Esophagus muscularis mucosa (tissue), 4 donors: Measurements from ENCODE around the gene PIK3C2B. TPM values are rescaled to one million over a fixed set of nuclear protein-coding genes. Genes with fewer than 3 reads are reported as not detected.

ENCODE experiments used
- DNase-seq: peaks from one replicate; pipeline ENCODE4 v3.0.0-alpha.2; 2017; ENCODE audit errors: extremely low spot score
- H3K27ac ChIP-seq, 4 donors: fragments of 200-600 bp; sonication (generic); replicated peaks in 1 of 4; 1 replicate in 3 of 4; 2 replicates in 1 of 4; pipeline ENCODE4 v1.5.1; 2016 to 2019; ENCODE audit warnings: mild to moderate bottlenecking in 1 of 4
- H3K27me3 ChIP-seq, 4 donors: fragments of 200-600 bp; sonication (generic); one replicate each; pipeline versions ENCODE4 v1.5.1 to v1.6.0; 2016 to 2019
- H3K36me3 ChIP-seq, 4 donors: fragments of 200-600 bp; sonication (generic); one replicate each; pipeline ENCODE4 v1.5.1; 2016 to 2019
- H3K4me1 ChIP-seq, 4 donors: fragments of 200-600 bp; sonication (generic); one replicate each; pipeline ENCODE4 v1.5.1; 2016 to 2019
- H3K4me3 ChIP-seq, 4 donors: fragments of 200-600 bp; sonication (generic); 1 replicate in 2 of 4; 2 replicates in 2 of 4; pipeline ENCODE4 v1.5.1; 2016 to 2019; ENCODE audit warnings: mild to moderate bottlenecking in 4 of 4, moderate library complexity in 1 of 4
- H3K9me3 ChIP-seq, 4 donors: fragments of 200-600 bp; sonication (generic); 1 replicate in 3 of 4; 2 replicates in 1 of 4; pipeline ENCODE4 v1.5.1; 2016 to 2019
- EP300 ChIP-seq: sonication (generic); formaldehyde crosslinking; IDR thresholded peaks from one replicate; pipeline ENCODE4 v1.6.1; 2017; ENCODE audit warnings: antibody characterized with exemption
- POLR2A ChIP-seq: fragments of 450-650 bp; IDR thresholded peaks from one replicate; pipeline ENCODE4 v1.6.1; 2017; ENCODE audit warnings: antibody characterized with exemption, moderate library complexity, mild to moderate bottlenecking, low read depth
- POLR2AphosphoS5 ChIP-seq, 2 donors: sonication (generic); formaldehyde crosslinking; IDR thresholded peaks; one replicate each; pipeline ENCODE4 v1.6.1; 2017; ENCODE audit warnings: antibody characterized with exemption in 2 of 2
- WGBS: methylation state at CpG from one replicate; pipeline ENCODE4 v1.1.5; 2018; 5-methylcytosine and 5-hydroxymethylcytosine counted together
- intact Hi-C: fragments of 100-400 bp; cut with DNase I; formaldehyde crosslinking; loops from one replicate; pipeline ENCODE4 v1.15.1; 2023
- total RNA-seq, 4 donors: library from RNA; depleted of rRNA; stranded (reverse); fragments of >200 nt; gene quantifications; one replicate each; pipeline versions ENCODE4 v1.1.0 to v1.2.1, GENCODE V29; 2016
- TF ChIP-seq, protein P1 (sequence below), 3 experiments: fragments of 200-600 bp in 2 of 3; fragments of 450-650 bp in 1 of 3; sonication (generic) in 2 of 3; IDR thresholded peaks; one replicate each; pipeline ENCODE4 v1.5.1; 2017 to 2019; ENCODE audit warnings: antibody characterized with exemption in 3 of 3, mild to moderate bottlenecking in 2 of 3, moderate library complexity in 1 of 3

The PIK3C2B gene
- total RNA-seq, 4 donors from 2014 or later, result 10.8 to 15.8 (median 13.6) TPM

DNA sequence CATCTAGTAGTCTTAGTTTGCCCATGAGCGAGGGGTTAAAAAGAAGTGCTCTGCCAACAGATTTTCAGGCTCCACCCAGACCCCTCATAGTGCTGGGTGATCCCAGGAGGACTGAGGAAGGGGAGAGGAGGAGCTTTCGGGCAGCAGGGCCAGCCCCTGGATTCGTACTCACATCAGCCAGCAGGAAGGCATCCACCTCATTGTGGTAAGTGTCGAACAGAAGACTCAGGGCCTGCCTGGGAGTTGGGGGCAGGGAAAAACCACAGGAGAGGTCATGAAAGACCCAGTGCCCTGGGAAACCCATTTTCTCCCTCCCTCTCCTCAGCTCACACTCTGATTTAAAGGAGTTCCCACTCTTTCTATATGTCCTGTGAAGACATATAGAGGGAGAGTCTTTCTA, 34.9 kb downstream of the PIK3C2B start:
- TF ChIP-seq, protein P1, sequence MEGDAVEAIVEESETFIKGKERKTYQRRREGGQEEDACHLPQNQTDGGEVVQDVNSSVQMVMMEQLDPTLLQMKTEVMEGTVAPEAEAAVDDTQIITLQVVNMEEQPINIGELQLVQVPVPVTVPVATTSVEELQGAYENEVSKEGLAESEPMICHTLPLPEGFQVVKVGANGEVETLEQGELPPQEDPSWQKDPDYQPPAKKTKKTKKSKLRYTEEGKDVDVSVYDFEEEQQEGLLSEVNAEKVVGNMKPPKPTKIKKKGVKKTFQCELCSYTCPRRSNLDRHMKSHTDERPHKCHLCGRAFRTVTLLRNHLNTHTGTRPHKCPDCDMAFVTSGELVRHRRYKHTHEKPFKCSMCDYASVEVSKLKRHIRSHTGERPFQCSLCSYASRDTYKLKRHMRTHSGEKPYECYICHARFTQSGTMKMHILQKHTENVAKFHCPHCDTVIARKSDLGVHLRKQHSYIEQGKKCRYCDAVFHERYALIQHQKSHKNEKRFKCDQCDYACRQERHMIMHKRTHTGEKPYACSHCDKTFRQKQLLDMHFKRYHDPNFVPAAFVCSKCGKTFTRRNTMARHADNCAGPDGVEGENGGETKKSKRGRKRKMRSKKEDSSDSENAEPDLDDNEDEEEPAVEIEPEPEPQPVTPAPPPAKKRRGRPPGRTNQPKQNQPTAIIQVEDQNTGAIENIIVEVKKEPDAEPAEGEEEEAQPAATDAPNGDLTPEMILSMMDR (IDR thresholded peaks at IDR 0.05), result no peak
- TF ChIP-seq EP300 (no peak), POLR2A (no peak), POLR2AphosphoS5 (IDR thresholded peaks at IDR 0.05) (no peak)
- H3K27me3 ChIP-seq, result no peaks in the 10 kb centered on the region
- no peak overlapping the region for H3K4me3 ChIP-seq
- no peak for DNase-seq
- no peak overlapping the region for H3K27ac ChIP-seq
- peaks cover 43 to 49% (median 46%) of the 10 kb centered on the region in 4 donors for H3K4me1 ChIP-seq
- intact Hi-C loops, result no loop called here
- whole genome bisulfite sequencing, result 72% methylated on average over 4 of the region's 4 CpGs
- no peaks in the 10 kb centered on the region for H3K9me3 ChIP-seq
- peaks cover 19 to 79% (median 67%) of the 10 kb centered on the region in 4 donors for H3K36me3 ChIP-seq

DNA sequence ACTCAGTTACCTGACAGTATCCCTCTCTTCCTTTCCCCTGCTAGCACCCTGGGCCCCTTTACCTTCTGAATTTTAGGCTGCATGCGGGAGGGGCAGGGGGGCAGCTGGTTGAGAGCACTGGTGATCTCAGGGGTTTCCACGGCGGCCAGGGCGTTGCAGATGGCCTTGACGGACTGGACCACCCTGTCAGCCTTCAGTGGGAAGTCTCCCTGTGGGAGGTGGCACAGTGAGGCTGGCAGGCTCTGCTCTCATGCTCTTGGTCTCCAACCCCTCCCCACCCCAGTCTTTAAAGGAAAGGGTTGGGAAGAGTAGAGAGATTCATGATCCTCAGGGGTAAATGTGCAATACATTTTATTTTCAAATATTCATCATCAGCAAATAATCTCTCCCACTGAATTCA, 36.9 kb downstream of the PIK3C2B start:
- H3K27ac ChIP-seq, result no peak overlapping the region

DNA sequence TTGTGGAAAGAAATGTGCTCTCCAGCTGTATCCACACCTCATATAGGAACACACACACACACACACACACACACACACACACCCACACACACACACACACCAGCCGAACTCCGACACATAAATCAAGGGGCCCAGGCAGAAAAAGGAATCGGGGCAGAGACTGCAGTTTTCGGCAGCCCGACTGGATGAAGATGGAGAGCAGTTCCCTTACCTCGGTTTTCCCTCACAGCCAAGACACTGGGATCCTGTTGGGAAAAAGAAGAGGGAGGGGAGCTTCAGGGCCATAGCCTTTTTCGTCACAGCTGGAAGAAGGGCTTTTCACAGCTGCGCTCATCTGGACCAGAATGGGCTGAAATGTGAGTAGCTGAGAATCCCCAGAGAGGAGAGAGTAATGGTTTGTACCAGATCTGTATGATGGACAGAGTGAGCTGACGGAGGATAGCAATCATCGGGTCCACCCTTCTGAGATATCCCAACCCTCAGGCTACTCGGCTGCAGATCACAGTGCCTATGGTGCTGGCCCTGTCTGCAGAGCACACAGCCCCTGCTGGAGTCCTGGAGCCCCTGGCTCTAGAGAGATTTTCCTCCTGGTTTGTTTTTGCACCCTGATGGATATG, 37.7 kb downstream of the PIK3C2B start:
- DNase-seq, result no peak
- 58% methylated on average over 11 of the region's 11 CpGs for WGBS
- peaks cover 19 to 87% (median 80%) of the 10 kb centered on the region in 4 donors for H3K36me3 ChIP-seq
- peak overlapping the region in 2 of 4 donors; percentile 40 to 55 for H3K27ac ChIP-seq
- TF ChIP-seq, protein P1 (IDR thresholded peaks at IDR 0.05), result no peak
- peak; percentile 29 to 46 for TF ChIP-seq POLR2AphosphoS5 (IDR thresholded peaks at IDR 0.05)
- no peak for TF ChIP-seq EP300
- no peak for TF ChIP-seq POLR2A
- intact Hi-C loops, result no loop called here
- H3K4me1 ChIP-seq, result peaks cover 20 to 34% (median 24%) of the 10 kb centered on the region in 4 donors
- H3K4me3 ChIP-seq, result no peak overlapping the region
- H3K9me3 ChIP-seq, result no peaks in the 10 kb centered on the region
- H3K27me3 ChIP-seq, result no peaks in the 10 kb centered on the region

More for the DNA sequence above, 36.9 kb downstream of the PIK3C2B start:
- no peaks in the 10 kb centered on the region for H3K9me3 ChIP-seq
- no peaks in the 10 kb centered on the region for H3K27me3 ChIP-seq
- no peak for DNase-seq
- TF ChIP-seq, protein P1 (IDR thresholded peaks at IDR 0.05), result no peak
- TF ChIP-seq EP300, result no peak
- no peak for TF ChIP-seq POLR2A
- TF ChIP-seq POLR2AphosphoS5 (IDR thresholded peaks at IDR 0.05), result no peak
- intact Hi-C loops, result no loop called here
- H3K4me1 ChIP-seq, result peaks cover 25 to 41% (median 28%) of the 10 kb centered on the region in 4 donors
- WGBS, result 74% methylated on average over 5 of the region's 5 CpGs
- H3K4me3 ChIP-seq, result no peak overlapping the region
- H3K36me3 ChIP-seq, result peaks cover 19 to 84% (median 78%) of the 10 kb centered on the region in 4 donors

DNA sequence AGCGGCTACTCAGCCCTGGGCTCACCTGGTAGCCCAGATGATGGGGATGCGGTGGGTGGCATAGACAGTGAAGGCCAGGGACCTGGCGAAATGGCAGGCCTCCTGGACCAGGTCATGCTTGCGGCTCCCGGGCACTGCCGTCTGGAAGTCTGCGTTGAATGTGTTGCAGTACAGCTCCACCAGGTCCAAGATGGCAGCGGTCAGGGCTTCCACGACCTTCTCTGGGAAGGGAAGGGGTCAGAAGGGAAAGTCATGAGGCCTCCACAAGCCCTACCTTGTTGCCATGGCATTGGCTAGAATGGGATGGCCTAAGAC, 38.8 kb downstream of the PIK3C2B start:
- peaks cover 15 to 32% (median 21%) of the 10 kb centered on the region in 4 donors for H3K4me1 ChIP-seq
- 100% methylated on average over 1 of the region's 9 CpGs for WGBS
- no peak overlapping the region for H3K27ac ChIP-seq
- H3K9me3 ChIP-seq, result no peaks in the 10 kb centered on the region
- intact Hi-C loops, result no loop called here
- no peaks in the 10 kb centered on the region for H3K27me3 ChIP-seq
- peaks cover 19 to 96% (median 72%) of the 10 kb centered on the region in 4 donors for H3K36me3 ChIP-seq
- no peak overlapping the region for H3K4me3 ChIP-seq
- DNase-seq, result no peak
- TF ChIP-seq, protein P1 (IDR thresholded peaks at IDR 0.05), result no peak
- no peak for TF ChIP-seq EP300
- no peak for TF ChIP-seq POLR2AphosphoS5 (IDR thresholded peaks at IDR 0.05)
- TF ChIP-seq POLR2A, result no peak
